Measurements from ENCODE around the gene NAPB. TPM values are rescaled to one million over a fixed set of nuclear protein-coding genes. Genes with fewer than 3 reads are reported as not detected.

The NAPB gene
- total RNA-seq, 1 experiment from 2014 or later = 5.8 TPM

- peaks cover 8% of the 10 kb centered on the region for H3K4me1 ChIP-seq (ENCODE audit: control insufficient read depth, insufficient read depth, low read length)
- no peaks in the 10 kb centered on the region; the same call in 1 of the 2 replicates for H3K36me3 ChIP-seq (ENCODE audit: control insufficient read depth, insufficient read depth, low read length)
- no peaks in the 10 kb centered on the region for H3K9me3 ChIP-seq (ENCODE audit: control insufficient read depth, insufficient read depth, low read depth, low read length)
- no TSS peak for BruUV-seq (replicated peaks)
- no peak for ATAC-seq
- in situ Hi-C loops (cut with HindIII; ENCODE audit: low pct_unique_long_range_greater_than_20kb, low sequenced_read_pairs) (no loop called here), intact Hi-C loops (cut with micrococcal nuclease; ENCODE audit: unreplicated experiment) (loop anchor here (10.0 kb wide), 2 partner anchors 91 to 1011 kb away; no protein-coding TSS in a partner anchor)
- H3K27ac ChIP-seq (ENCODE audit: low read length) = no peak overlapping the region
- H3K27me3 ChIP-seq (ENCODE audit: control insufficient read depth, insufficient read depth, low read length) = no peaks in the 10 kb centered on the region
- H3K4me3 ChIP-seq (ENCODE audit: low read depth in 2 of 2, low read length in 2 of 2) = no peak overlapping the region
- POLR2A ChIA-PET = no interaction called here
- no peak for DNase-seq (ENCODE audit: low read depth, low spot score)
- CTCF ChIA-PET = no interaction called here
- TF ChIP-seq SIN3A (IDR thresholded peaks at IDR 0.05; ENCODE audit: borderline replicate concordance, insufficient read depth, low read depth, low read length) = no peak
- no peak for TF ChIP-seq POLR2AphosphoS5 (IDR thresholded peaks at IDR 0.05; ENCODE audit: low read depth, low read length)
- TF ChIP-seq, protein P1, sequence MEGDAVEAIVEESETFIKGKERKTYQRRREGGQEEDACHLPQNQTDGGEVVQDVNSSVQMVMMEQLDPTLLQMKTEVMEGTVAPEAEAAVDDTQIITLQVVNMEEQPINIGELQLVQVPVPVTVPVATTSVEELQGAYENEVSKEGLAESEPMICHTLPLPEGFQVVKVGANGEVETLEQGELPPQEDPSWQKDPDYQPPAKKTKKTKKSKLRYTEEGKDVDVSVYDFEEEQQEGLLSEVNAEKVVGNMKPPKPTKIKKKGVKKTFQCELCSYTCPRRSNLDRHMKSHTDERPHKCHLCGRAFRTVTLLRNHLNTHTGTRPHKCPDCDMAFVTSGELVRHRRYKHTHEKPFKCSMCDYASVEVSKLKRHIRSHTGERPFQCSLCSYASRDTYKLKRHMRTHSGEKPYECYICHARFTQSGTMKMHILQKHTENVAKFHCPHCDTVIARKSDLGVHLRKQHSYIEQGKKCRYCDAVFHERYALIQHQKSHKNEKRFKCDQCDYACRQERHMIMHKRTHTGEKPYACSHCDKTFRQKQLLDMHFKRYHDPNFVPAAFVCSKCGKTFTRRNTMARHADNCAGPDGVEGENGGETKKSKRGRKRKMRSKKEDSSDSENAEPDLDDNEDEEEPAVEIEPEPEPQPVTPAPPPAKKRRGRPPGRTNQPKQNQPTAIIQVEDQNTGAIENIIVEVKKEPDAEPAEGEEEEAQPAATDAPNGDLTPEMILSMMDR (IDR thresholded peaks at IDR 0.05) = no peak
- no peak for TF ChIP-seq REST (IDR thresholded peaks at IDR 0.05; ENCODE audit: insufficient read depth in 1 of 2, low read depth in 2 of 2, low read length in 1 of 2)
- TF ChIP-seq TCF7L2 (IDR thresholded peaks at IDR 0.05; ENCODE audit: low read depth, low read length) = no peak
These were observed 75.3 kb downstream of the NAPB start for GRCh38 chr20:23346002-23346401.

DNA sequence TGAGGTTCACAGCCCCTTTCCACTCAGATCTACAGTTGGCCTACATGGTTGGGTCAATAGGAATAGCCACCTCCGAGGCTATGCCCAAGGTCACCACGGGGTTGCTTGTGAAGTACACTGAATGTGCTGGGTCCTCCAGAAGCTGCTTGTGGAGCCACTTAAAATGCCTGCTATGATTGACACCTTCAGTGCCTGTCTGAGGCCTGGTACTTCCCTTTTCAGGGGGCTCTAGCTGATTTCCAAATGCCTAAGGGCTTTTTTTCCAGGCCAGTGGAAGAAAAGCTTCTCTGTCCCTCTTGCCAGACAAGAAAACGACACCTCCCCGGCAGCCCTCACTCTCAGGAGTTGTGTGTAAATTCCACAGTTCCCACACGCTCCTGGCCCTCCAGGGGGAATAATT, 77.0 kb downstream of the NAPB start:
- Histone ChIP-seq H3K27me3 (ENCODE audit: control insufficient read depth, insufficient read depth, low read length) (no peaks in the 10 kb centered on the region), H3K4me3 (ENCODE audit: low read depth in 2 of 2, low read length in 2 of 2) (no peak overlapping the region), H3K9me3 (ENCODE audit: control insufficient read depth, insufficient read depth, low read depth, low read length) (no peaks in the 10 kb centered on the region), H3K36me3 (ENCODE audit: control insufficient read depth, insufficient read depth, low read length) (no peaks in the 10 kb centered on the region), H3K27ac (ENCODE audit: low read length) (no peak overlapping the region), H3K4me1 (ENCODE audit: control insufficient read depth, insufficient read depth, low read length) (peaks cover 5% of the 10 kb centered on the region)
- intact Hi-C loops (cut with micrococcal nuclease; ENCODE audit: unreplicated experiment) = loop anchor here (10.0 kb wide), 2 partner anchors 90 to 1010 kb away; no protein-coding TSS in a partner anchor
- DNase-seq (ENCODE audit: low read depth, low spot score) (no peak), ATAC-seq (no peak)
- ChIA-PET POLR2A (no interaction called here), CTCF (interaction anchor here (0.7 kb wide), 1 partner anchor 646 kb away, joined by 3 read pairs; no protein-coding TSS in a partner anchor)
- TF ChIP-seq REST (IDR thresholded peaks at IDR 0.05; ENCODE audit: insufficient read depth in 1 of 2, low read depth in 2 of 2, low read length in 1 of 2) (no peak), SIN3A (IDR thresholded peaks at IDR 0.05; ENCODE audit: borderline replicate concordance, insufficient read depth, low read depth, low read length) (no peak), POLR2AphosphoS5 (IDR thresholded peaks at IDR 0.05; ENCODE audit: low read depth, low read length) (no peak), TCF7L2 (IDR thresholded peaks at IDR 0.05; ENCODE audit: low read depth, low read length) (no peak)
- TF ChIP-seq, protein P1 (IDR thresholded peaks at IDR 0.05) = no peak
- BruUV-seq (replicated peaks) = no TSS peak
- in situ Hi-C loops (cut with HindIII; ENCODE audit: low pct_unique_long_range_greater_than_20kb, low sequenced_read_pairs) = no loop called here
